WERI-Rb-1 (cell line): ENCODE measurements around the gene GNG13.
"Not testable (repeated sequence)": the region's sequence is repeated elsewhere in the genome, so short reads cannot be mapped to it uniquely, and the experiment has no call there.

Experiments used
- DNase-seq: peaks from one replicate; pipeline ENCODE4 v3.0.0-alpha.2; 2020
- H3K27ac ChIP-seq: fragments of 250-450 bp; sonication (Bioruptor Pico); 2 replicates; pipeline ENCODE4 v1.5.1; 2020; ENCODE audit warnings: mild to moderate bottlenecking, moderate library complexity
- H3K27me3 ChIP-seq: fragments of 250-450 bp; sonication (Bioruptor Pico); 2 replicates; pipeline ENCODE4 v1.5.1; 2021; ENCODE audit warnings: mild to moderate bottlenecking, low read depth, moderate library complexity; ENCODE audit not compliant: insufficient read depth, severe bottlenecking
- H3K36me3 ChIP-seq: fragments of 250-450 bp; sonication (Bioruptor Pico); 2 replicates; pipeline ENCODE4 v1.5.1; 2020; ENCODE audit warnings: mild to moderate bottlenecking, moderate library complexity
- H3K4me3 ChIP-seq: 2 replicates; pipeline ENCODE4 v1.5.1; 2011; ENCODE audit warnings: low read depth, mild to moderate bottlenecking, control low read depth, low read length
- H3K9me3 ChIP-seq: fragments of 250-450 bp; sonication (Bioruptor Pico); 2 replicates; pipeline ENCODE4 v1.5.1; 2021; ENCODE audit warnings: mild to moderate bottlenecking, moderate library complexity; ENCODE audit not compliant: severe bottlenecking
- TF ChIP-seq, protein P1 (sequence below): IDR thresholded peaks from 2 replicates; pipeline ENCODE4 v1.5.1; 2011; ENCODE audit warnings: low read depth, mild to moderate bottlenecking, control low read depth, inconsistent platforms, low read length

GNG13 gene

DNA sequence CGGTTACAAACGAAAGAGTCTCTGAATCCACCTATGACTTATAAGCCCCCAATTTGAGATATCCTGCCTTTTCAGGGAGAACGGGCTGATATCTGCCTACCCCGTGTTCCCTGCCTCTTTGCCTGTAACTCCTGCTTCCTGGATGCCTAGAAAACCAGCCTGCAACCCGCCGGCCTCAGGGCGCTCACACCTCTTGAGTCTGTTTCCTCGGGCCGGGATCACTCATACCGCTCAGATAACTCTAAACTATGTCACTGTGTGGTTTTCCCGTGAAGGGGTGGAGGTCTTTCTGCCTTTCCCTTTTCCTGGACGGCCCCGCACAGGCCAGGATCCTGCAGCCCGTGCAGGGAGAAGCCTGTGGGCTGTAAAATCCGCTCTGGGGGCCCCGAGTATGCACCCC lies 22.7 kb downstream of the GNG13 start:
- TF ChIP-seq, protein P1, sequence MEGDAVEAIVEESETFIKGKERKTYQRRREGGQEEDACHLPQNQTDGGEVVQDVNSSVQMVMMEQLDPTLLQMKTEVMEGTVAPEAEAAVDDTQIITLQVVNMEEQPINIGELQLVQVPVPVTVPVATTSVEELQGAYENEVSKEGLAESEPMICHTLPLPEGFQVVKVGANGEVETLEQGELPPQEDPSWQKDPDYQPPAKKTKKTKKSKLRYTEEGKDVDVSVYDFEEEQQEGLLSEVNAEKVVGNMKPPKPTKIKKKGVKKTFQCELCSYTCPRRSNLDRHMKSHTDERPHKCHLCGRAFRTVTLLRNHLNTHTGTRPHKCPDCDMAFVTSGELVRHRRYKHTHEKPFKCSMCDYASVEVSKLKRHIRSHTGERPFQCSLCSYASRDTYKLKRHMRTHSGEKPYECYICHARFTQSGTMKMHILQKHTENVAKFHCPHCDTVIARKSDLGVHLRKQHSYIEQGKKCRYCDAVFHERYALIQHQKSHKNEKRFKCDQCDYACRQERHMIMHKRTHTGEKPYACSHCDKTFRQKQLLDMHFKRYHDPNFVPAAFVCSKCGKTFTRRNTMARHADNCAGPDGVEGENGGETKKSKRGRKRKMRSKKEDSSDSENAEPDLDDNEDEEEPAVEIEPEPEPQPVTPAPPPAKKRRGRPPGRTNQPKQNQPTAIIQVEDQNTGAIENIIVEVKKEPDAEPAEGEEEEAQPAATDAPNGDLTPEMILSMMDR: no peak
- Histone ChIP-seq H3K27me3 (no peaks in the 10 kb centered on the region), H3K4me3 (no peak overlapping the region), H3K36me3 (no peaks in the 10 kb centered on the region), H3K27ac (no peak overlapping the region), H3K9me3 (no peaks in the 10 kb centered on the region)
- no peak for DNase-seq

- no peaks in the 10 kb centered on the region for H3K27me3 ChIP-seq
- no peaks in the 10 kb centered on the region for H3K9me3 ChIP-seq
- no peak overlapping the region for H3K27ac ChIP-seq
- no peak for DNase-seq
- TF ChIP-seq, protein P1: no peak
- H3K36me3 ChIP-seq: no peaks in the 10 kb centered on the region
- H3K4me3 ChIP-seq: no peak overlapping the region
Observed at GRCh38 chr16:776824-777223, 23.7 kb downstream of the GNG13 start.

GRCh38 chr16:776298-776697 lies 24.2 kb downstream of the GNG13 start:
- not testable (repeated sequence) for H3K36me3 ChIP-seq, DNase-seq, H3K4me3 ChIP-seq, H3K27me3 ChIP-seq, H3K9me3 ChIP-seq, H3K27ac ChIP-seq

- H3K9me3 ChIP-seq: no peaks in the 10 kb centered on the region
- no peak overlapping the region for H3K27ac ChIP-seq
- no peaks in the 10 kb centered on the region for H3K36me3 ChIP-seq
- no peak for DNase-seq
- H3K4me3 ChIP-seq: no peak overlapping the region
- H3K27me3 ChIP-seq: no peaks in the 10 kb centered on the region
- TF ChIP-seq, protein P1: no peak
Observed at GRCh38 chr16:775236-775796, 25.2 kb downstream of the GNG13 start.

GRCh38 chr16:774086-775001 lies 26.2 kb downstream of the GNG13 start:
- Histone ChIP-seq H3K9me3 (no peaks in the 10 kb centered on the region), H3K36me3 (no peaks in the 10 kb centered on the region), H3K27ac (no peak overlapping the region), H3K27me3 (no peaks in the 10 kb centered on the region), H3K4me3 (no peak overlapping the region)
- DNase-seq: no peak
- TF ChIP-seq, protein P1: no peak

GRCh38 chr16:772959-773358 lies 27.6 kb downstream of the GNG13 start:
- Histone ChIP-seq H3K4me3 (no peak overlapping the region), H3K27ac (no peak overlapping the region), H3K36me3 (no peaks in the 10 kb centered on the region), H3K9me3 (no peaks in the 10 kb centered on the region), H3K27me3 (no peaks in the 10 kb centered on the region)
- TF ChIP-seq, protein P1: no peak
- no peak for DNase-seq
